SKM-1 treated with dmso at 0.1 percent for 144 hours (cell line): ENCODE data around the gene KIF22.
"Not testable (repeated sequence)": the region's sequence is repeated elsewhere in the genome, so short reads cannot be mapped to it uniquely, and the experiment has no call there.

Source experiments
- DNase-seq: peaks from one replicate; lab custom pipeline; 2025; ENCODE audit not compliant: unreplicated experiment; lab: John Stamatoyannopoulos, UW

The KIF22 gene

GRCh38 chr16:29765167-29766032, 25.2 kb upstream of the KIF22 start:
- DNase-seq = no peak

DNA sequence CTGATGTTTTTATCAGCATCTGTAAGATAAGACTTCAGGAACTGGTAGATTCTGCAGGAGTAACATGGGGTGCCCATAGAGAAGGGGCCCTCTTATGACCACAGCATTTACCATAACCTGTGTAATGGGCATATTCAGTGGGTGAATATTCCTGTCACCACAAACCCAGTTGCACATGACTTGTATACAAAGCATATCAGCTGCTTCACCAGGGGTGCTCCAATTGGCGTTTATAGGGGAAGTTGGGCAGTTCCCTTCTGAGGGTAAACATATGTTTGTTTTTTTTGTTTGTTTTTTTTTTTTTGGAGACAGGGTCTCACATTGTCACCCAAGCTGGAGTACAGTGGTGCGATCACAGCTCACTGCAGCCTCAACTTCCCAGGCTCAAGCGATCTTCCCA, 24.0 kb upstream of the KIF22 start:
- no peak for DNase-seq

GRCh38 chr16:29767062-29767461, 23.5 kb upstream of the KIF22 start:
- DNase-seq = no peak

DNA sequence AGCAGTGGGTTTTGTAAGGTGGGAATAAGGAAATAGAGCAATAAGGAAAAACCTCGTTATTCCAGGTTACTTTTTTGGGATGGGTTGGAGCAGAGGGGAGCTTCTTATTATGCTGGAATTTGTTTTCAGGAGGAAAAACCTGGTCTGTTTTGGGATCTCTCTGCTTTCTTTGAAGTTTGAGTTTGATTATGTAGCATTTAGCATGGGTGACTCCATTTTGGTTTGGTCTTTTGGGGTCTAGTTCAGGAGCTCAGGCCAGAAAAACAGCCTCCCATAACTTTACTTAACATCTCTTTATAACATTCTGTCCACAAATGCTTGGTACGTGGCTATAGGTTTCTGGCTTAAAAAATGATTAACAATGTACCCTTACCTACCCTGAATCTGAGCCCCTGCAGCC, 21.0 kb upstream of the KIF22 start:
- DNase-seq = no peak

- no peak for DNase-seq
These were observed 20.2 kb upstream of the KIF22 start for GRCh38 chr16:29770250-29770929.

DNA sequence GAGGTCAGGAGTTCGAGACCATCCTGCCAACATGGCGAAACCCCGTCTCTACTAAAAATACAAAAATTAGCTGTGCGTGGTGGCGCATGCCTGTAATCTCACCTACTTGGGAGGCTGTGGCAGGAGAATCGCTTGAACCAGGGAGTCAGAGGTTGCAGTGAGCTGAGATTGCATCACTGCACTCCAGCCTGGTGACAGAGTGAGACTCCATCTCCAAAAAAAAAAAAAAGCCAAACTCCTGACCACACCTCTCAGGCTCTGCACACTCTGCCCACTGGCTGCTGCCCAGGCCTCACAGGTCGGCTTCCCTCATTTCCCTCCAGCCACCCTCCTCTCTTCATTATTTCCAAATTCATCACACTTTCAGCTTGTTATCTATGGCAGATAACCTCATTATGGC, 18.2 kb upstream of the KIF22 start:
- DNase-seq = not testable (repeated sequence)

DNA sequence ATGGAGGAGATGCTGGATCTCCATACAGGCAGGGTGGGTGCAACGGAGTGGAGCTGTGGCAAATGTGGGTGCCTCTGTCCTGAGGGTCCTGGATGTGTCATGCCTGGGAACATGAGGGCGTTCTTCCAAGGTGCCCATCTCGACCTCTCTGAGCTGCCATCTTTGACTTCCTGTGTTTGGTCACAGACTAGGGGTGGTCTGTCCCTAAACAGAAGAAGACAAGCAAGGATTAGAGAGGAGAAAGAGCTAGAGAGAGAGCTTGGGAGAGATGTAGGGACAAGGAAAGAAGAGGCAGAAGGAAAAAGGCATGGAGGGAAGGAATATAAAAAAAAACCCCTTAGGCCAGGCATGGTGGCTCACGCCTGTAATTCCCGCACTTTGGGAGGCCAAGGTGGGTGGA, 15.8 kb upstream of the KIF22 start:
- DNase-seq = no peak

DNA sequence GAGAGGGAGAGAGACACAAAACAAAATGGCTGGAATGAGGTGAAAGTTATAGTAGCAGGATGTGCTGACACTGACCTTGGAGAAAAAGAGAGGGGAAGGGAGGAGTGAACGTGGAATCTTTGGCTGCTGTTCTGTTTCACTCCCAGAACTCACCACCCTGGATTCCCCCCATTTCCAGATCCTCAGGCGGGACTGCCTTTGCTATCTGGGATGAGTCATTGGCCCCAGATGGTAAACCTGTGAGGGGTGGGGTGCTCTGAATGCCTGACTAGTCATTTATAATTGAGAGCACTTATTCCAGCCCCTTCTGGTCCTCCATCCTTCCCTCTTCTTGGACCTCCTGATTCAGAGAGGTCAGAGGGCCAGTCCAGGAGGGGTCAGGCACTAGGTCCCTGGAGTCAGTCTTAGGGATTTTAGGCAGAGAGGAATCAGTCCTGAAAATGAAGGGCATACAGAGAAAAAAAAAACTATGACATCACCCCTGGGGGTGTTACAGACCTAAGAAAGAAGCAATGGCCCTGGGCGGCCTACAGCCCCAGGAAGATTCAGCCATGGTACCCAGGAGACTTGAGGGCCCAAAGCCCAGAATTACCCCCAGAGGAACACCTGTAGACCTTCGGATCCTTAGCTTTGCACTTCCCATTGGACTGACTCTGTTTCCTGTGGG, 14.7 kb upstream of the KIF22 start:
- DNase-seq = no peak

DNA sequence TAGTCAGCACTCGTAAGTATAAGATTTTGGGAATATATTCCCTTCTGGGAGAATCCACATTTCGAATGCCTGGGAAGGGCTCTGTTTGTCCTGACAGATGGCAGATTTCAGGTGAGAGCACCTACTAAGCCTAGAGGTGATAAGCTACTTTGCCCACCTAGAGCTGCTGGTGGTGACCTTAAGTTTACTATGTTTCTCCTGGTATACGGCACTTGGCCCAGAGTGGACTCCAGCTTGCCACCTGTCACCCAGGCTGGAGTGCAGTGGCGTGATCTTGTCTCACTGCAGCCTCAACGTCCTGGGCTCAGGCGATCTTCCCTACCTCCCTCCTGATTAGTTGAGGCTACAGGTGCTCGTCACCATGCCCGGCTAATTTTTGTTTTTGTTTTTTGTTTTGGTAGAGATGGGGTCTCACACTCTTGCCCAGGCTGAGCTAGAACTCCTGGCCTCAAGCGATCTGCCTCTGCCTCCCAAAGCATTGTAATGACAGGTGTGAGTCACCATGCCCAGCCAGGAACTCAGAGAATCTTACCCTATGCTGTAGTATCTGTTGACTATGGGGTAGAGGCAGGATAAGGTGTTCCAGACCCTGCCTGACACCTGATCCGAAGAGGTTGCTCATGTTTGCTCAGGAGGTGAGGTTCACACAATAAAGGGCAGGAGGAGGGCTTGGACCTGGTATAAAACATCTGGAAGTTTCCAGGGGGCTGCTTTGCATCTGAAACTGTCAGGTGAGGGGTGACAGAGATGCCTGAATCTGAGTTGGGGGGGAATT, 12.8 kb upstream of the KIF22 start, which contains the start of gene ZG16:
ZG16 (plus strand) TSS at position 681 of the 775 bp plus-strand sequence. CDS start 1,011 bp downstream, outside the sequence.
- DNase-seq = no peak

DNA sequence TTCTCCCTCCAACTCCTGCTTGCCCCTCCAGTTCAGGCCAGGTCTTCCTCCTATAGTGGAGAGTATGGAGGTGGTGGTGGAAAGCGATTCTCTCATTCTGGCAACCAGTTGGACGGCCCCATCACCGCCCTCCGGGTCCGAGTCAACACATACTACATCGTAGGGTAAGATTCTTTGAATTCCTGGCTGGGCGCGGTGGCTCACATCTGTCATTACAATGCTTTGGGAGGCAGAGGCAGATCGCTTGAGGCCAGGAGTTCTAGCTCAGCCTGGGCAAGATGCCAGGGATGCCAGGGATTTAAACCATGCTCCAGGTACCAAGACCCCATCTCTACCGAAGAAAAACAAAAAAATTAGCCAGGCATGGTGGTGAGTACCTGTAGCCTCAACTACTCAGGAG, 11.1 kb upstream of the KIF22 start:
- DNase-seq = no peak

DNA sequence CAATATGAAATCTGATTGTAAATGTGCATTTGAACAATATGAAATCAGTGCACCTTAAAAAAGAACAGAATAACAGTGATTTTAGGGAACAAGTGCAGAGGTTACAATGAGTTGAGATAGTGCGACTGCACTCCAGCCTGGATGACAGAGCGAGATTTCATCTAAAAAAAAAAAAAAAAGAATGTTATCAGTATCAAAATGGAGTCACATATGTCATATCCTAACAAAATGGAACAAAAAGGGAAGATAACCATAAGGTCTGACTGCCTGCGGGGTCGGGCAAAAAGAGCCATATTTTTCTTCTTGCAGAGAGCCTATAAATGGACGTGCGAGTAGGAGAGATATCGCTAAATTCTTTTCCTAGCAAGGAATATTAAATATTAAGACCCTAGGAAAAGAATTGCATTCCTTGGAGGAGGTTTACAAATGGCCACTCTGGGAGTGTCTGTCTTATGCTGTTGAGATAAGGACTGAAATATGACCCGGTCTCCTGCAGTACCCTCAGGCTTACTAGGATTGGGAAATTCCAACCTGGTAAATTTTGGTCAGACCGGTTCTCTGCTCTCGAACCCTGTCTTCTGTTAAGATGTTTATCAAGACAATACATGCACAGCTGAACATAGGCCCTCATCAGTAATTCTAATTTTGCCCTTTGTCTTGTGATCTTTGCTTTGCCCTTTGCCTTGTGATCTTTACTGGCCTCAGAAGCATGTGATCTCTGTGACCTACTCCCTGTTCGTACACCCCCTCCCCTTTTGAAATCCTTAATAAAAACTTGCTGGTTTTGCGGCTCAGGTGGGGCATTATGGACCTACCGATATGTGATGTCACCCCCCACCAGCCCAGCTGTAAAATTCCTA, 7.2 kb upstream of the KIF22 start:
- DNase-seq = not testable (repeated sequence)

DNA sequence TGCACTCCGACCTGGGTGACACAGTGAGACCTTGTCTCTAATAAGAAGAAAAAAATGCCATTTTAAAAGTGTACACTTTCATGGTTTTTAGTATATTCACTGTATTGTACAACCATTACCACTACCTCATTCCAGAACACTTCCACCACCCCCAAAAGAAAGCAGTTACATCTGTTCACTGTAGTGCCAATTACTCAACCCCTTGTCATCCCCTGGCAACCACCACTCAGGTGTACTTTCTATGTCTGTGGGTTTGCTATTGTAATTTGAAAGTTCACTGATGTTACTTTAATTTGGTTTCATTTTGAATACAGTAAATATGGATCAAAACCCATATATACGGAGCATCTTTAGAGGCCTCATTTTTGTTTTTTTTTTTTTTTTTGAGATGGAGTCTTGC, 6.4 kb upstream of the KIF22 start:
- no peak for DNase-seq

- DNase-seq = no peak
These were observed 5.5 kb upstream of the KIF22 start for GRCh38 chr16:29784901-29785500.

- DNase-seq = not testable (repeated sequence)
These were observed 3.4 kb upstream of the KIF22 start for GRCh38 chr16:29787155-29787554.

- DNase-seq = no peak
These were observed 772 bp upstream of the KIF22 start for GRCh38 chr16:29789775-29790182.

- no peak for DNase-seq
These were observed 646 bp downstream of the KIF22 start for GRCh38 chr16:29790949-29791844.

DNA sequence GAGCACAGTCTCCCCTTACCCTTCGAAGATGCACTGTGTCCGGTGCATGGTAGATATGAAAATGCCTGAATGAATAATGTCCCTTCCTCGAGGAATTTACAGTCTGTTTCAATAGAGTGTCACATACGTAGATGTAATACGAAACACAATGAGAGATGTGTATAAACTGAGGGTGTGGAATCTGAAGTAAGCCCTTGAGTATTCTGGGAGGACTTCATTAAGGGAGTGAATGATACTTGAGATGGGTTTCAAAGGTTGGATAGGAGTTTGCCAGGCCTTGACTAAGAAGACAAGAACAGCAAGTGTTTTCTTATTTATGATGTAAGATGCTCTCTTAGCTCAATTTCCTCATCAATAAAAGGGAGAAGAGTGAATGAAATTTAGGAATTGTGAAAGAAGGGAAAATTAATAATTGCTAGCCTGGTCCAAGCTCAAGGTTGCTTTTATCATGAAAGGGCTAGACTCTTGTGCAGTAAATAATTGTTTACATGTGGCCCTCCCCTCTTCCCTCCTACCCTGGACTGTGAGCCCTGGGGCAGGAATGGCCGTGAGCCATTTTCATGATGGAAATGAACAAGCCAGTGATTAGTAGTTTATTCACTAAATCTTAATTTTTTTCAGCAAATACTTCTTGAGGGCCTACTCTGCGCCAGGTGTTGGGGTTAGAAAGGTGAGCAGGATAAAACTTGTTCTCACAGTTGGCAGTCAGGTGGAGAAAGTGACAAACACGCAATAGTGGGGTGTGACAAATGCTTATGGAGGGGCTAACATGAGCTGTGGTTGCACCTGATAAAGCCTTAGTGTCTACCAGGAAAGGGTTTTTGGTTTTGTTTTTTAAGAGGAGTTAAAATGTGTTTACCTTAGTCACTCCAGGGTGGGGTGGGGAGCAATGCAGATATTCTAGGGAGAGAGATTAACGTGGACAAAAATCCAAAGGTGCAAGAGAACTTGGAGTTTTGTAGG, 1.6 kb downstream of the KIF22 start:
- DNase-seq = no peak
